ENCODE results near the gene EPHA6.

DNA sequence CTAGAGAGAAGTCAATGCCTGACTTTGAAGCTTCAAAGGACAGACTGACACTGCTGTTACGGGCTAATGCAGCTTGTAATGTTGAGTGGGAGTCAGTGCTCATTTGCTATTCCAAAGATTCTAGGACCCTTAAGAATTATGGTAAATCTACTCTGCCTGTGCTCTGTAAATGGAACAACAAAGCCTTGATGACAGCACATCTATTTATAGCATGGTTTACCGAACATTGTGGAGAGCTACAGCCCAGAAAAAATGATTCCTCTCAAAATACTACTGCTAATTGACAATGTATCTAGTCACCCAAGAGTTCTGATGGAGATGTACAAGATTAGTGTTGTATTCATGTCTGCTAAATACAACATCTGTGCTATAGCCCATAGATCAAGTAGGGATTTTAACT, 262.3 kb downstream of the EPHA6 start:
- TF ChIP-seq POLR2A (IDR thresholded peaks at IDR 0.05; ENCODE audit: low read depth, low read length) = no peak
- TF ChIP-seq SPI1 (IDR thresholded peaks at IDR 0.05; ENCODE audit: low read depth, low read length) = no peak
- no peak for TF ChIP-seq TAF1 (IDR thresholded peaks at IDR 0.05; ENCODE audit: low read depth, low read length)
- TF ChIP-seq POLR2AphosphoS5 (IDR thresholded peaks at IDR 0.05; ENCODE audit: low read depth, low read length) = no peak
